ENCODE data around the gene HPSE. TPM values are rescaled to one million over a fixed set of nuclear protein-coding genes. Genes with fewer than 3 reads are reported as not detected.
A peak's percentile ranks its signal among the peaks of the same experiment; 100 is the strongest.

HPSE gene
- total RNA-seq, result 9.7 TPM in 2 replicates

DNA sequence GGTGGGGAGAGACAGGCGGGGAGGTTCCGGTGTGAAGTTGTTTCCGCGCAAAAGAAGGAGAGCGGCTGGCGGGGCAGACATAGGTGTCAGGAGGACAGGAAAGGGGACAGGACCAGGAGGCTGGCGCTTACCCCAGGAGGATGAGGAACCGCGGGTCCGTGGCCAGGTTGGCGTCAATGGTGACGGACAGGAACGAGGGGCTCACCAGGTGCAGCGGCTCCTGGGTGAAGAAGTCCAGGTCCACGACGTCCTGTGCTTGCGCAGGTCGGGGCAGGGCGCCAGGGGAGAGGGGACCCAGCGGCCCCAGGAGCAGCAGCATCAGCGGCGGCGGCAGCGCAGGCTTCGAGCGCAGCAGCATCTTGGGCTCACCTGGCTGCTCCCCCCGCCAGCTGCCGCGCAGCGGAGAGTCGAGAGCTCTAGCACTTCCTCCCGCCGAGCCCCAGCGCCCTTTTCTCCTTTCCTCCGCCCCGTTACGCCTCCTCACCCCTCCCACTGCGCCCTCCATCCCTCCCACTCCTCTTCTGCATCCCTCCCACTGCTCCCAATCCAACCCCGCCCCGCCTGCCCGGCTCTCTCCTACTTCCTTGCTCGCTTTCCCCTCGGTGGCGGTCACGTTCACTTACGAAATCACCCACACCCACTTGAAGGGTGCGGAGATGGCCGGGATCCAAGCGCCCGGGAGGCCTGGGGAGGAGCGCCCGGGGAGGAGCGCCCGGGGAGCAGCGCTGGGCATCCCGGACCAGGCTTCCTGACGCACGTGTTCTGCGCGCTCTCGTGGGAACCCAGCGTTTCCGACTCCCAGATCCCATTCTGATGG lies at the start of gene HPSE:
Gene HPSE, minus strand, starts transcription at position 424 of the 817 bp plus-strand sequence. Its CDS starts 66 bp downstream, at position 358.
- Mint-ChIP-seq H3K27me3 (ENCODE audit: low read depth) (peaks cover 34% of the 10 kb centered on the region), H3K4me3 (ENCODE audit: low read depth) (peak within 1 kb of the TSS; percentile 89), H3K4me1 (ENCODE audit: low read depth) (peaks cover 22% of the 10 kb centered on the region), H3K36me3 (ENCODE audit: low read depth) (peaks cover 12% of the 10 kb centered on the region), H3K27ac (peak within 1 kb of the TSS; percentile 35), H3K9me3 (peaks cover 20% of the 10 kb centered on the region)
- peak; percentile 64 for DNase-seq (ENCODE audit: low spot score)
- intact Hi-C loops (cut with micrococcal nuclease), result no loop called here

DNA sequence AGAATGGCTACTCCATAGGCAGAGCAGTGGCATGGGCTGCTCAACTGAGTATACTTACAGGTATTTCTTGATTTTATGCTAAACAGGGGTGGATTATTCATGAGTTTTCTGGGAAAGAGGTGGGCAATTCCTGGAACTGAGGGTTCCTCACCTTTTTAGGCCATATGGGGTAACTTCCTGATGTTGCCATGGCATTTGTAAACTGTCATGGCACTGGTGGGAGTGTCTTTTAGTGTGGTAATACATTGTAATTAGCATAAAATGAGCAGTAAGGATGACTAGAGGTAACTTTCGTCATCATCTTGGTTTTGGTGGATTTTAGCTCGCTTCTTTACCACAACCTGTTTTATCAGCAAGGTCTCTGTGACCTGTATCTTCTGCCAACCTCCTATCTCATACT lies 48.2 kb upstream of the HPSE start:
- intact Hi-C loops (cut with micrococcal nuclease), result no loop called here

DNA sequence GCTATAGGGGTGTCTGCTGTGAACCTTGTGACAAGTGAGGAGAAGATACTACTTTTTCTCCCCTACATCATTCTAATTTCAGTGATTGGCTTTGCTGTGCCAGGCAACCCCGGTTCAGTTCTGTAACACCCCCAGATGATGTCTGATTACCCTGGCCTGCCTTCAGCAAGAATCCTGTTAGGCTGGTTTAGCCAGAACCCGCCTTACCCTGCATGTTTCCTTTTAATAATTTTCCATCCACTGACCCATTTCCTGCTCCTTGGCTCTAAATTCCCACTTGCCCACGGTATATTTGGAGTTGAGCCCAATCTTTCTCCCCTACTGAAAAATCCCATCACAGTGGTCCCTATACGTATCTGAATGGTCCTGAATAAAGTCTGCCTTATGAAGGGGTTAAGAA lies 46.5 kb upstream of the HPSE start:
- no peak for DNase-seq (ENCODE audit: low spot score)
- Mint-ChIP-seq H3K36me3 (ENCODE audit: low read depth) (peaks cover 2% of the 10 kb centered on the region), H3K27ac (no peak overlapping the region), H3K4me1 (ENCODE audit: low read depth) (peaks cover 3% of the 10 kb centered on the region), H3K27me3 (ENCODE audit: low read depth) (no peaks in the 10 kb centered on the region), H3K9me3 (peaks cover 27% of the 10 kb centered on the region), H3K4me3 (ENCODE audit: low read depth) (no peak overlapping the region)
- intact Hi-C loops (cut with micrococcal nuclease), result no loop called here

More for the DNA sequence above, 48.2 kb upstream of the HPSE start:
- H3K27me3 Mint-ChIP-seq (ENCODE audit: low read depth), result no peaks in the 10 kb centered on the region
- no peaks in the 10 kb centered on the region for H3K36me3 Mint-ChIP-seq (ENCODE audit: low read depth)
- peaks cover 3% of the 10 kb centered on the region for H3K4me1 Mint-ChIP-seq (ENCODE audit: low read depth)
- H3K27ac Mint-ChIP-seq, result no peak overlapping the region
- H3K9me3 Mint-ChIP-seq, result peaks cover 14% of the 10 kb centered on the region
- DNase-seq (ENCODE audit: low spot score), result no peak
- no peak overlapping the region for H3K4me3 Mint-ChIP-seq (ENCODE audit: low read depth)

- Mint-ChIP-seq H3K9me3 (peaks cover 31% of the 10 kb centered on the region), H3K4me3 (ENCODE audit: low read depth) (no peak overlapping the region)
- DNase-seq (ENCODE audit: low spot score), result no peak
These were observed 43.8 kb upstream of the HPSE start for GRCh38 chr4:83378419-83378818.

GRCh38 chr4:83372931-83373330 lies 38.3 kb upstream of the HPSE start:
- H3K27ac Mint-ChIP-seq, result no peak overlapping the region
- intact Hi-C loops (cut with micrococcal nuclease), result no loop called here
- no peak for DNase-seq (ENCODE audit: low spot score)
- H3K36me3 Mint-ChIP-seq (ENCODE audit: low read depth), result peaks cover 3% of the 10 kb centered on the region
- peaks cover 18% of the 10 kb centered on the region for H3K9me3 Mint-ChIP-seq
- peaks cover 8% of the 10 kb centered on the region for H3K4me1 Mint-ChIP-seq (ENCODE audit: low read depth)
- H3K27me3 Mint-ChIP-seq (ENCODE audit: low read depth), result peaks cover 4% of the 10 kb centered on the region
- no peak overlapping the region for H3K4me3 Mint-ChIP-seq (ENCODE audit: low read depth)

More at GRCh38 chr4:83378419-83378818, 43.8 kb upstream of the HPSE start:
- intact Hi-C loops (cut with micrococcal nuclease), result no loop called here
- peaks cover 2% of the 10 kb centered on the region for H3K27me3 Mint-ChIP-seq (ENCODE audit: low read depth)
- H3K36me3 Mint-ChIP-seq (ENCODE audit: low read depth), result peaks cover 3% of the 10 kb centered on the region
- peaks cover 3% of the 10 kb centered on the region for H3K4me1 Mint-ChIP-seq (ENCODE audit: low read depth)
- H3K27ac Mint-ChIP-seq, result no peak overlapping the region

DNA sequence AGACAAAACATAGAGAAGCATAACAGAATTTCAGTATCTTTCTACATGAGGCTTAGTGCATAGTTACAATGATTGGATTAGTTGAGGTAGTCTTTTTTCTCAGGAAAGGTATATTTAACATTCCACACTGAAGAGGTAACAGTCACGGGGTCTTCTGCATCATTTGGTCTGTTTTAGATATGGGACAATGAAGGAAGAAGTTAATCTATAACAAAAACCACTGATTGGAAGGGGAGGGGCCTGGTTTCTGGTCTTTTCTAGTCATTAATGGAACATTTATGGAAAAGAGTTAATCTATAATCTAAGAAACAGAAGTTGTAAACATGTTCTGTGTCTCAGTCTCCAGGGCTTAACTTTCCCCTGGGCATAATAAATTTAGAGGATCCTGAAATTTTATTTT lies 37.3 kb upstream of the HPSE start:
- Mint-ChIP-seq H3K27ac (no peak overlapping the region), H3K27me3 (ENCODE audit: low read depth) (peaks cover 4% of the 10 kb centered on the region), H3K4me1 (ENCODE audit: low read depth) (peaks cover 8% of the 10 kb centered on the region), H3K36me3 (ENCODE audit: low read depth) (peaks cover 3% of the 10 kb centered on the region), H3K9me3 (peaks cover 8% of the 10 kb centered on the region), H3K4me3 (ENCODE audit: low read depth) (no peak overlapping the region)
- no peak for DNase-seq (ENCODE audit: low spot score)
- intact Hi-C loops (cut with micrococcal nuclease), result no loop called here

GRCh38 chr4:83371235-83371634 lies 36.6 kb upstream of the HPSE start:
- Mint-ChIP-seq H3K4me3 (ENCODE audit: low read depth) (no peak overlapping the region), H3K27me3 (ENCODE audit: low read depth) (peaks cover 9% of the 10 kb centered on the region), H3K27ac (no peak overlapping the region), H3K4me1 (ENCODE audit: low read depth) (peaks cover 10% of the 10 kb centered on the region), H3K36me3 (ENCODE audit: low read depth) (peaks cover 1% of the 10 kb centered on the region), H3K9me3 (peaks cover 4% of the 10 kb centered on the region)
- intact Hi-C loops (cut with micrococcal nuclease), result no loop called here
- DNase-seq (ENCODE audit: low spot score), result no peak

- H3K36me3 Mint-ChIP-seq (ENCODE audit: low read depth), result no peaks in the 10 kb centered on the region
These were observed 35.9 kb upstream of the HPSE start for GRCh38 chr4:83370640-83370906.

DNA sequence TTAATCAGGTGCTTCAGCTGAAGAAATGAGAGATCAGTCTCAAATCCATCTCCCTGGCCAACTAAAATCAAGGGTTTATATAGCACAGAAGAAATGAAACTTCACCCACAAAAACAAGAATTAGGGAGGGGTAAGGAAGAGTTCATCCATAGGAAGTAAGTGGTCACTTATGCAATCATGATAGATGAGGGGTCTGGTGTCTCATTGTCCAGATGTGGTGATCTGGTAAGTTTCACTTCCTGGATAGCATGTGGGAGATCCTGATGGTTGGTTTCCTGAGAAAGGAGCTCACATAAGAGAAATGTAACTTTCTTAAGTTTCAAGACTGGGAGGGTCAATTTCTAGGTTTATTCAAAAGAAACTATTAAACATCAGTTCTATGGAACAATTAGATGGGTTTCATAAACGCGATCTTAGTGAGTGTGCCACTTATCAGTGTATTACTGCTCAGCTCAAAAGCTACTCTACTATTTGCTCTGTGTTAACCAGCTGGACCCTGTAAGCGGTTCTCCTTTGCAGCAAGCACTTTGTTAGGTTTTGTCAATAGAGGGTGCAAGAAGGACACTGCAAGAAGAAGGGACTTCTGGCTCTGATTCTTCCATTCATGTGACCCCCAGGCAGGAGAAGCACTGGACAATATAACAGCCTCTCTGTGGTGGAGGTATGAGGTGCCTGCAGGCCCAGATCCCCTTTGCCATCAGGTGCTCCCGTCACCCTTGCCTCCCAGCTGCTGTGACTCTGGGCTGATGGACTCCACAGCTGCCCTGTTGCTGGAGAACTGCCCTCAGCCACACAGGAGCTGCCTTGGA lies 35.4 kb upstream of the HPSE start:
- Mint-ChIP-seq H3K36me3 (ENCODE audit: low read depth) (no peaks in the 10 kb centered on the region), H3K27ac (no peak overlapping the region), H3K9me3 (no peaks in the 10 kb centered on the region), H3K27me3 (ENCODE audit: low read depth) (peaks cover 13% of the 10 kb centered on the region), H3K4me1 (ENCODE audit: low read depth) (peaks cover 10% of the 10 kb centered on the region), H3K4me3 (ENCODE audit: low read depth) (no peak overlapping the region)
- DNase-seq (ENCODE audit: low spot score), result no peak
- intact Hi-C loops (cut with micrococcal nuclease), result no loop called here

More at GRCh38 chr4:83370640-83370906, 35.9 kb upstream of the HPSE start:
- DNase-seq (ENCODE audit: low spot score), result no peak
- Mint-ChIP-seq H3K4me1 (ENCODE audit: low read depth) (peaks cover 10% of the 10 kb centered on the region), H3K27ac (no peak overlapping the region), H3K27me3 (ENCODE audit: low read depth) (peaks cover 11% of the 10 kb centered on the region), H3K9me3 (no peaks in the 10 kb centered on the region), H3K4me3 (ENCODE audit: low read depth) (no peak overlapping the region)
- intact Hi-C loops (cut with micrococcal nuclease), result no loop called here

DNA sequence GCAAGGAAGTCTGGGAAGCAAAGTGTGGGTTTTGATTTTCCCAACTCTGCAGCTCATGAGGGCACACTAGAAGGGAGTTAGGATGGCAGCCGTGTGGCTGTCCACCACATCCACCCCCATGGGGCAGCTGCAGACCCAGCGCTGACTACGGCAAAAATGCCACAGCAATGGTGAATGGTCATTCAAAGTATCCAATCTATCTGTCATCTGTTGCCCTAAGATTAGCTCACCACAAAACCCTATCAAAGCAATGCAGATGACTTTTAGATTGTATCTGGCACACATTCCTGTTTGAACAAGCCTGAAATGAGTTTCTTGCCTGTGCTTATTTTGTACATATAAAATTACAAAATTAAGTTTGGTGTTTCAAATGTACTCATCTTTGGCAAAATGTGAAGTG lies 29.7 kb upstream of the HPSE start:
- Mint-ChIP-seq H3K9me3 (no peaks in the 10 kb centered on the region), H3K4me3 (ENCODE audit: low read depth) (no peak overlapping the region), H3K36me3 (ENCODE audit: low read depth) (no peaks in the 10 kb centered on the region), H3K4me1 (ENCODE audit: low read depth) (peaks cover 7% of the 10 kb centered on the region), H3K27ac (no peak overlapping the region), H3K27me3 (ENCODE audit: low read depth) (peaks cover 9% of the 10 kb centered on the region)
- no peak for DNase-seq (ENCODE audit: low spot score)
- intact Hi-C loops (cut with micrococcal nuclease), result no loop called here

GRCh38 chr4:83362492-83363329 lies 28.1 kb upstream of the HPSE start:
- Mint-ChIP-seq H3K4me3 (ENCODE audit: low read depth) (no peak overlapping the region), H3K4me1 (ENCODE audit: low read depth) (peaks cover 8% of the 10 kb centered on the region), H3K27ac (no peak overlapping the region), H3K36me3 (ENCODE audit: low read depth) (no peaks in the 10 kb centered on the region), H3K9me3 (no peaks in the 10 kb centered on the region), H3K27me3 (ENCODE audit: low read depth) (peaks cover 9% of the 10 kb centered on the region)
- intact Hi-C loops (cut with micrococcal nuclease), result loop anchor here (1.0 kb wide), 1 partner anchor 26 kb away; no protein-coding TSS in a partner anchor
- DNase-seq (ENCODE audit: low spot score), result no peak

- intact Hi-C loops (cut with micrococcal nuclease), result loop anchor here (1.0 kb wide), 1 partner anchor 27 kb away; no protein-coding TSS in a partner anchor
These were observed 26.9 kb upstream of the HPSE start for GRCh38 chr4:83361416-83362103.

More at GRCh38 chr4:83361416-83362103, 26.9 kb upstream of the HPSE start:
- Mint-ChIP-seq H3K4me3 (ENCODE audit: low read depth) (no peak overlapping the region), H3K27me3 (ENCODE audit: low read depth) (peaks cover 8% of the 10 kb centered on the region), H3K36me3 (ENCODE audit: low read depth) (no peaks in the 10 kb centered on the region), H3K4me1 (ENCODE audit: low read depth) (peaks cover 18% of the 10 kb centered on the region), H3K27ac (no peak overlapping the region), H3K9me3 (no peaks in the 10 kb centered on the region)
- no peak for DNase-seq (ENCODE audit: low spot score)

Data from activated T-helper 2 cell treated with anti-CD3 and anti-CD28 coated beads, Interferon-gamma antibody, Interleukin-2, Interleukin-4, amounts not matched to agents 10 μg/mL and 5 μg/mL and 100 μg/mL, durations not matched to agents 14 hours and 24 hours and 36 hours (primary cell).